ENCODE data around the gene SLC37A1. TPM values are rescaled to one million over a fixed set of nuclear protein-coding genes. Genes with fewer than 3 reads are reported as not detected.

The SLC37A1 gene
- total and polyA plus RNA-seq, 9 of the 15 experiments (the other 6 are each of a cell fraction or from before 2014, with no cell fraction given) = 0.06 to 3.4 (median 0.40) TPM

GRCh38 chr21:42496120-42496838 is 17.4 kb upstream of the SLC37A1 start, which contains the start of gene RSPH1 (continued):
- TF ChIP-seq MXI1 (IDR thresholded peaks at IDR 0.05; ENCODE audit: low read depth, low read length) = peak; percentile 98
- no peak for TF ChIP-seq ZNF197 (CRISPR knock-in tag; IDR thresholded peaks at IDR 0.05; ENCODE audit: low read depth)
- TF ChIP-seq CHD2 (IDR thresholded peaks at IDR 0.05; ENCODE audit: low read depth, low read length) = peak; percentile 49; the same call in 1 of the 2 replicates
- no peak for TF ChIP-seq SIN3B (IDR thresholded peaks at IDR 0.05; ENCODE audit: low read depth)
- TF ChIP-seq ZNF239 (CRISPR knock-in tag; IDR thresholded peaks at IDR 0.05) = no peak
- TF ChIP-seq ATF1 (CRISPR knock-in tag; IDR thresholded peaks at IDR 0.05) = 0 out of 2 replicates have a peak, but pooled peaks have one; percentile 5
- peak; percentile 95 for TF ChIP-seq ATF1 (tag; IDR thresholded peaks at IDR 0.05)
- TF ChIP-seq POLR2G (IDR thresholded peaks at IDR 0.05; ENCODE audit: low read depth, low read length) = peak; percentile 41; the same call in 1 of the 2 replicates
- TF ChIP-seq SREBF1 (IDR thresholded peaks at IDR 0.05; ENCODE audit: borderline replicate concordance, low read depth, low read length) = 0 out of 2 replicates have a peak, but pooled peaks have one; percentile 41
- TF ChIP-seq ZBTB9 (CRISPR knock-in tag; IDR thresholded peaks at IDR 0.05) = no peak
- peak; percentile 53 for TF ChIP-seq NFYB (IDR thresholded peaks at IDR 0.05; ENCODE audit: extremely low read depth, insufficient read length)
- TF ChIP-seq NEUROD1 (IDR thresholded peaks at IDR 0.05; ENCODE audit: borderline replicate concordance, low read depth, low read length, partially characterized antibody) = peak; percentile 93
- peak; percentile 98 for TF ChIP-seq ARID4B (CRISPR knock-in tag; IDR thresholded peaks at IDR 0.05)
- TF ChIP-seq SETDB1 (IDR thresholded peaks at IDR 0.05; ENCODE audit: low read length) = no peak
- peak; percentile 65 to 91; a peak in 2 of 4 replicates for TF ChIP-seq SIN3A (IDR thresholded peaks at IDR 0.05; ENCODE audit: borderline replicate concordance in 2 of 2, control insufficient read depth in 1 of 2, low read depth in 2 of 2, low read length in 2 of 2)
- peak; percentile 72 to 79 for TF ChIP-seq NRF1 (conservative IDR thresholded peaks at IDR 0.05 in 1 of 2, IDR thresholded peaks at IDR 0.05 in 1 of 2)
- TF ChIP-seq SAP30 (IDR thresholded peaks at IDR 0.05; ENCODE audit: borderline replicate concordance, insufficient read depth, low read depth, low read length, poor library complexity, severe bottlenecking) = peak; percentile 76
- TF ChIP-seq HNRNPLL (IDR thresholded peaks at IDR 0.05; ENCODE audit: low read depth, low read length, poor library complexity, severe bottlenecking) = peak; percentile 26
- TF ChIP-seq RBM25 (IDR thresholded peaks at IDR 0.05; ENCODE audit: low read depth, low read length, severe bottlenecking) = peak; percentile 80
- peak; percentile 68 for TF ChIP-seq MAX (CRISPR knock-in tag; IDR thresholded peaks at IDR 0.05)
- TF ChIP-seq ZNF41 (CRISPR knock-in tag; conservative IDR thresholded peaks at IDR 0.05) = no peak
- TF ChIP-seq HCFC1 (IDR thresholded peaks at IDR 0.05; ENCODE audit: low read depth, low read length) = peak; percentile 50; the same call in 1 of the 2 replicates

Data from K562 (cell line).